Measurements from ENCODE around the gene DMP1. TPM values are rescaled to one million over a fixed set of nuclear protein-coding genes. Genes with fewer than 3 reads are reported as not detected.

DMP1 gene
- total and polyA plus RNA-seq, 4 donors, result not detected

DNA sequence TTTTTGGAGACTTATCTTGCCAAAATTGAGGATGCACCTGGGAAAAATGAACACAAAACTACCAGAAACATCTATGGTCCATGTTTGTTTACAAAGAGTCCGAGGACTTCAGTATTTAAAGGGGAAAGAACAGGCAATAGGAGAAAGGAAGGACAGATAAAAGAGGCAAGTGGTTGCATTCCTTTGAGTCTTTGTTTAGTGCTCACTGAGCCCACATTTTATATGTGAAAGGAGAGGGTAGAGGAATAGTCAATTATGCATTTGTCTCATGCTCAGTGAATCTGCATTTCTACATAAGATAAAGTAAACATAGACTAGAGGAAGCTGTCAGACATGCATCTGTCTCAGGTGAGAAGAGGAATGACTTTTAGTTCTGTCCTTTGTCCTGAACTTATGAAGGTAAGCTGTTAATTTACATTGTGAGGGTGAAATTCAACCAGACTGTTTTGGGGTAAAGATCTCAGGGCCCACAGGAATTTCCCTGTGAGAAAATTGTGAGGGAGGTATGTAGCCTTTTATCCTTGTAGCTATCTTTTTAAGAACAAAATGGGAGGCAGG, 4.5 kb downstream of the DMP1 start:
- Histone ChIP-seq H3K27me3 (ENCODE audit: control insufficient read depth in 3 of 3, insufficient read depth in 3 of 3, low read length in 2 of 3) (no peaks in the 10 kb centered on the region), H3K36me3 (ENCODE audit: control insufficient read depth in 4 of 4, insufficient read depth in 4 of 4, low read length in 4 of 4) (no peaks in the 10 kb centered on the region), H3K27ac (ENCODE audit: low read depth in 1 of 2, low read length in 1 of 2) (no peak overlapping the region), H3K9me3 (ENCODE audit: control insufficient read depth in 4 of 4, insufficient read depth in 3 of 4, low read length in 3 of 4) (no peaks in the 10 kb centered on the region), H3K4me1 (ENCODE audit: control insufficient read depth in 5 of 5, insufficient read depth in 5 of 5, low read length in 5 of 5) (peaks cover 0 to 4% (median 0%) of the 10 kb centered on the region in 5 donors), H3K9ac (ENCODE audit: insufficient read depth in 1 of 2, low read length in 2 of 2) (no peak overlapping the region), H3K4me3 (no peak overlapping the region)
- TF ChIP-seq, protein P1, sequence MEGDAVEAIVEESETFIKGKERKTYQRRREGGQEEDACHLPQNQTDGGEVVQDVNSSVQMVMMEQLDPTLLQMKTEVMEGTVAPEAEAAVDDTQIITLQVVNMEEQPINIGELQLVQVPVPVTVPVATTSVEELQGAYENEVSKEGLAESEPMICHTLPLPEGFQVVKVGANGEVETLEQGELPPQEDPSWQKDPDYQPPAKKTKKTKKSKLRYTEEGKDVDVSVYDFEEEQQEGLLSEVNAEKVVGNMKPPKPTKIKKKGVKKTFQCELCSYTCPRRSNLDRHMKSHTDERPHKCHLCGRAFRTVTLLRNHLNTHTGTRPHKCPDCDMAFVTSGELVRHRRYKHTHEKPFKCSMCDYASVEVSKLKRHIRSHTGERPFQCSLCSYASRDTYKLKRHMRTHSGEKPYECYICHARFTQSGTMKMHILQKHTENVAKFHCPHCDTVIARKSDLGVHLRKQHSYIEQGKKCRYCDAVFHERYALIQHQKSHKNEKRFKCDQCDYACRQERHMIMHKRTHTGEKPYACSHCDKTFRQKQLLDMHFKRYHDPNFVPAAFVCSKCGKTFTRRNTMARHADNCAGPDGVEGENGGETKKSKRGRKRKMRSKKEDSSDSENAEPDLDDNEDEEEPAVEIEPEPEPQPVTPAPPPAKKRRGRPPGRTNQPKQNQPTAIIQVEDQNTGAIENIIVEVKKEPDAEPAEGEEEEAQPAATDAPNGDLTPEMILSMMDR (IDR thresholded peaks at IDR 0.05; ENCODE audit: control extremely low read depth, extremely low read depth), result no peak
- WGBS, 2 donors, result 64 to 95% methylated on average over 1 of the region's 1 CpG
- DNase-seq, result no peak
- no peak for ATAC-seq (ENCODE audit: insufficient read depth, low FRiP score)

DNA sequence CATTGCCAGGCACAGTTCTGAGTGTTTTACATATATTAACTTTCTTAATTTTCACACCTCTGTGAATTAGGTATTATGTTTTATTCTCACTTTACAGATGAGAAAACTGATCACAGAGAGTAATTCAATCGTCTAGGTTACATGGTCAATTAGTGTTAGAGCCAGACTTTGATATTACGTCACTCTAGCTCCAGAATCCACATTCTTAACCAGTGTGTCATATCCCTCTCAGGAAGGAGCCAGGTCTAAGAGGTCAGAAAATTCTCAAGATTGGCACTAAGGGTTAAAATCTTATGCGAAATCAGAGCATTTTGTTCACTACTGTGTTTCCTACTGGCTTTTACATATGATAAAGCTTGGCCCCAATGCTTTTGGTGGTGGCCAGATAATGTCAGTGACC, 7.4 kb downstream of the DMP1 start:
- ATAC-seq (ENCODE audit: insufficient read depth, low FRiP score) (no peak), DNase-seq (no peak)
- TF ChIP-seq, protein P1 (IDR thresholded peaks at IDR 0.05; ENCODE audit: control extremely low read depth, extremely low read depth), result no peak
- WGBS, 2 donors, result 74 to 77% methylated on average over 3 of the region's 3 CpGs
- peaks cover 0 to 4% (median 0%) of the 10 kb centered on the region in 5 donors for H3K4me1 ChIP-seq (ENCODE audit: control insufficient read depth in 5 of 5, insufficient read depth in 5 of 5, low read length in 5 of 5)
- H3K9ac ChIP-seq (ENCODE audit: insufficient read depth in 1 of 2, low read length in 2 of 2), result no peak overlapping the region
- H3K27me3 ChIP-seq (ENCODE audit: control insufficient read depth in 3 of 3, insufficient read depth in 3 of 3, low read length in 2 of 3), result no peaks in the 10 kb centered on the region
- no peaks in the 10 kb centered on the region for H3K36me3 ChIP-seq (ENCODE audit: control insufficient read depth in 4 of 4, insufficient read depth in 4 of 4, low read length in 4 of 4)
- no peak overlapping the region for H3K27ac ChIP-seq (ENCODE audit: low read depth in 1 of 2, low read length in 1 of 2)
- H3K9me3 ChIP-seq (ENCODE audit: control insufficient read depth in 4 of 4, insufficient read depth in 3 of 4, low read length in 3 of 4), result no peaks in the 10 kb centered on the region
- no peak overlapping the region for H3K4me3 ChIP-seq

DNA sequence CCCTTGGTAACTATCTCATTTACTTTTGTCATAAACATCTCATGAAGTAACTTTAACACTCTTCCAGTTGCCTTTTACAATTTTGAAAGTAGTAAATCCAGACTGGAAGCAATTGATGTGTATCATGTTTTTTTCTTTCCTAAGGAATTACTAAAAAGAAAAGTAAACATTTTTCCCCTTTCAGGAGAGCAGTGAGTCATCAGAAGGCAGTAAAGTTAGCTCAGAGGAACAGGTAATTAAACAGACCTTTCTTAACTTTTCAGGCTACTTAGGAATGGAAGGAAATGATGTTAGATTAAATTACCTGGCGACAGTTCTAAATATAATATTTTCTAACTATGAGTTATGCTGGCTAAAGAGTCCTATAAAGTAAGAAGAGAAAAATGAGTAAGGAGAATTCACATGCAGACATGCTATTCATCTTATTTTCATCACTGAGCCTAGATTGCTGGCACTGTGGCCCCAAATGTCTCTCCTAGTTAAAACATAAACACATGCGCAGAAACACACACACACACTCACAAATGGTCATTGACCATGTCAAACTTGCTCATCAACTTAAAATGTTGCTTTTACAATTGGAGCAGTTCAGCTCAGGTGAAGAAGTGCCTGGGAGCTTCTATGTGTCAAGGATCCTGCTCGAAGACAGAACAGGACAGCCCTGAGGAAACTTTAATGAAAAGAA, 9.3 kb downstream of the DMP1 start:
- no peak overlapping the region for H3K4me3 ChIP-seq
- H3K36me3 ChIP-seq (ENCODE audit: control insufficient read depth in 4 of 4, insufficient read depth in 4 of 4, low read length in 4 of 4), result no peaks in the 10 kb centered on the region
- H3K27ac ChIP-seq (ENCODE audit: low read depth in 1 of 2, low read length in 1 of 2), result no peak overlapping the region
- H3K9me3 ChIP-seq (ENCODE audit: control insufficient read depth in 4 of 4, insufficient read depth in 3 of 4, low read length in 3 of 4), result no peaks in the 10 kb centered on the region
- H3K4me1 ChIP-seq (ENCODE audit: control insufficient read depth in 5 of 5, insufficient read depth in 5 of 5, low read length in 5 of 5), result peaks cover 0 to 4% (median 0%) of the 10 kb centered on the region in 5 donors
- ATAC-seq (ENCODE audit: insufficient read depth, low FRiP score) (no peak), DNase-seq (no peak)
- TF ChIP-seq, protein P1 (IDR thresholded peaks at IDR 0.05; ENCODE audit: control extremely low read depth, extremely low read depth), result no peak
- WGBS, 2 donors, result 62 to 81% methylated on average over 3 of the region's 3 CpGs
- no peaks in the 10 kb centered on the region for H3K27me3 ChIP-seq (ENCODE audit: control insufficient read depth in 3 of 3, insufficient read depth in 3 of 3, low read length in 2 of 3)
- no peak overlapping the region for H3K9ac ChIP-seq (ENCODE audit: insufficient read depth in 1 of 2, low read length in 2 of 2)
